CD1c-positive myeloid dendritic cell (primary cell): ENCODE data around the gene AMPH.

Source experiments
- DNase-seq: peaks from one replicate; pipeline ENCODE4 v3.0.0-alpha.2; 2016; ENCODE audit errors: extremely low spot score

Gene AMPH

GRCh38 chr7:38463277-38464225 lies 167.6 kb downstream of the AMPH start:
- DNase-seq, result peak; percentile 58

DNA sequence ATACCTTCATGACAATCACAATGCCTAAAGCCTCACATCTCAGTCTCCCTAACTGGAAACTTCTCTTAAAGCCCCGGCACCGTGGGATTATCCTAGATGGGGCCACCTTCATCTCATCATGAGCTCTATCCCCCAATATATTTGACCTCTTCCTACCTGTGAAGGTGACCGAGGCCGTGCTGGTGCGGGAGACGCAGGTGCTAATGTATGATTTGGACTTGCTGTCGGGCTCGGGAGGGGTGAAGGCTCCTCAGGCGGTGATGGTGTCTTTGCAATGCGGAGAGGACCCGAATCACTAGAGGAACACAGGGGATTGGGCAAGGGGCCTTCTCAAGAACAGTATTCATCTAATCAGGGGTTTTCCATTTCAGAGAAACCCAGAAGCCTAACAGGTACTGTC lies 168.4 kb downstream of the AMPH start:
- DNase-seq, result no peak

DNA sequence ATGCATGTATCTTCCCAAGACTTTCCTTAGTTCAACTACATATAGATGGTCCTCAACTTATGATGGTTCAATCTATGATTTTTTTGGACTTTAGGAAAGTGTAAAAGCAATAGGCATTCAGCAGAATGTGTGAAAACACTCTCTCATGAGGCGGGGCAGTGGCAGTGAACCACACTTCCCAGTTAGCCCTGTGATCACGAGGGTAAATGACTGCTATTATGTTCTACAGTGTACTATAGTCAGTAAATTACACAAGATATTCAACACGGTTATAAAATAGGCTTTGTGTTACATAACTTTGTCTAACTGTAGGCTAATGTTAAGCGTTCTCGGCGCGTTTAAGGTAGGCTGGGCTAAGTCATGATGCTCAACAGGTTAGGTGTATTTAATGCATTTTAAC lies 169.3 kb downstream of the AMPH start:
- no peak for DNase-seq

- no peak for DNase-seq
These were observed 177.3 kb downstream of the AMPH start for GRCh38 chr7:38453826-38454225.

DNA sequence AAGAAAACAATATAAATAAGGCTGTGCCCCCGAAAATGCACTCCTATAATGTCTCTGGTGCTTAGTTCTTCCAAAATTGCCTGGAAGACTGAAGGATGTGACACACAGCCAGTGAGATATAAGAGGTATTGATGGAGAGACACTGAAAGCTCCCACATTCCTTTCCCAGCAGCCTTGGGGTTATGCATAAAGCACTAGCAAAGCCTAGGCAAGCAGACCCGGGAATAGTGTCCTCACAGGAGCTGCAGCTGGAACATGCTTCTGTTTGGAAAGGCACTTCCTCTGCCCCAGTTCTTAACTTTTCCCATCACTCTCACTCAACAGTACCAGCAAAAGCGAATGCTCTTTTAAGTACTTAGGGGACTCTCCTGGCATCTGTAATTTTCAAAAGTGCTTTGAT lies 178.0 kb downstream of the AMPH start:
- no peak for DNase-seq

DNA sequence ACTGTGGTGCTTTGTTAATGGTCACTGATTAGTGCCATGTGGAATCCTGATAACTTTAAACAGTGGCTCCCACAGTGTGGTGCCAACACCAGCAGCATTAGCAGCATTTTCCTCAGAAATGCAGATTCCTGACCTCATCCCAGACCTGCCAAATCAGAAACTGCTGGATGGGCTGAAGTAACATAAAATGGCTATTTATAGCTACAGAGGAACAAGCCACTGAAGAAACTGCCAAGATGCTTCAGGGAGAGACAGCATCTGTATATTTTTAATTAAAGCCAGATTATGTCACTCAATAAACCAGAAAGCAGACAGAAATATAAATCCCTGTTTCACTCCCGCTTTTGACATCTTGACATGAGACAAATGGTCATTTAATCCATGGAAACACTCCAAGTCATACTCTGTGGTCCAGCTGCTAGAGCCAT lies 178.5 kb downstream of the AMPH start:
- no peak for DNase-seq

GRCh38 chr7:38451840-38452239 lies 179.3 kb downstream of the AMPH start:
- no peak for DNase-seq

DNA sequence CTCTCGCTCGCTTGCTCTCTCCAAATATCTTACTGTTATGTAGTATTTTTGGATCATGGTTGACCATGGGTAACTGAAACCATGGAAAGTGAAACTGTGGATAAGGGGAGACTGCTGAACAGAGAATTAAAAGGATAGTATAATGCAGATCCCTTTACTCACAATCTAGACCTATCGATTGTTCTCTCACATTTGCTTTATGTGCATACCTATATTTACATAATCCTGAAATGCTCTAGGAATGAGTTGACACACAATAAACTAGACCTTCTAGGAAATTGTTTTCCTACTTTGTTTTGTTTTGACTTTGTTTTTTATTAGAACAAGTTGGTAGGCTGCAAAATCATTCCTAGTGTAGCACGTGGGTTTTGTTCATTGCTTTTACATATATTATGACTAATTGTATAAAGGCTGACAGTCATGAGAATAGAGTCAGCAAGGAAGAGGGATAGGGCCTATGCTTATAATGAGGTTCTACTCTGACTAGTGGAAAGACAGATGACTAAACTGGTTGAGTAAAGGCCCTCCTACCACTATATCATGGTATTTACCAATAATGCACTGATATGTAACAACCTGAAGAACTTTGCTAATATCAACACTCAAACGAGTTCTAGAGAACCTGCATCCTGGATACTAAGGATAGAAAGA lies 182.5 kb downstream of the AMPH start:
- no peak for DNase-seq

DNA sequence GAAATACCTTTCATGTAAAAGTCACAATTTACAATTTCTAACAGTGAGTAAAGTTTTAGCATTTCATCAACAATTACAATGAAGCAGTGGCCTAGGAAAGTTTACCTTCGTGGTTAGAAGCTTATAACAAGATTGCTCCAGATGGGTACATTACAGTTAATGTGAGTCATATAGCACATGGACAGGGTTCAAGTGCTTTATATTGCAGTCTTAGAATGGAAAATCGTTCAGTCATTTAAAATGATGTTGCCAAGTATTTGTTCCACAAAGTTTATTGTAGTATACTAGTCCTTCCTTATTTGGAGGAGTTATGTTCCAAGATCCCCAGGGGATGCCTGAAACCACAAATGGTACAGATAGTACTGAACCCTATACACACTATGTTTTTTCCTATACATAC lies 183.1 kb downstream of the AMPH start:
- no peak for DNase-seq

DNA sequence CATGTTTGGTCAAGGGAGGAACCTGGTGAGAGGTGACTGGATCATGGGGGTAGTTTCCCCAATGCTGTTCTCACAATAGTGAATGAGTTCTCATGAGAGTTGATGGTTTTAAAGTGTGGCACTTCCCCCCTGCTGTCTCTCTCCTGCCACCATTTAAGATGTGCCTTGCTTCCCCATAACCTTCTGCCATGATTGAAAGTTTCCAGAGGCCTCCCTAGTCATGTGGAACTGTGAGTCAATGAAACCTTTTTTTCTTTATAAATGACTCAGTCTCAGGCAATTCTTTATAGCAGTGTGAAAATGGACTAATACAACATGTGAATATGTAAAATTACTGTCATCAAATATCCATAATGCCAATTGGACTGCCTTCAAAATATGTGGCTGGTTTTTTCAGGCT lies 192.2 kb downstream of the AMPH start:
- DNase-seq, result no peak

GRCh38 chr7:38432671-38433070 lies 198.5 kb downstream of the AMPH start:
- DNase-seq, result no peak

- no peak for DNase-seq
These were observed 199.1 kb downstream of the AMPH start for GRCh38 chr7:38432080-38432479.

GRCh38 chr7:38429057-38429456 lies 202.1 kb downstream of the AMPH start:
- DNase-seq, result no peak

DNA sequence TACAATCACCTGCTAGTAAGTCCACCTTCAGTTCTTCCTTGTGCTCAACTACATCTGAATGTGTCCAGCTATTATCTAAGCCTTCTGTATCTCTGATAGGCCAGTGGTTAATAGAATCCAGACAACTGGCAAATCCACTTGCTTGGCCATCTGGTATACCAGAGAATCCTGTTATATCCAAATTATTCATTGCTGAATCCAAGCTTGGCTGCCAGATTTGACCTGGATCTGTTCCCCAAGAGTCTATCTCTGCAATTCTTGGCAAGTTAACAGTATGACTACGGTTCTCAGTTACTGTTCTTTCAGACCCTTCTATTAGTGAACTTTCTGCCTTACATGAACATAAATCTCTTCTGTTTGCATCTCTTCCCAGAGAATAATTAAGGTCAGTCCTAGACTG lies 203.1 kb downstream of the AMPH start:
- DNase-seq, result no peak

DNA sequence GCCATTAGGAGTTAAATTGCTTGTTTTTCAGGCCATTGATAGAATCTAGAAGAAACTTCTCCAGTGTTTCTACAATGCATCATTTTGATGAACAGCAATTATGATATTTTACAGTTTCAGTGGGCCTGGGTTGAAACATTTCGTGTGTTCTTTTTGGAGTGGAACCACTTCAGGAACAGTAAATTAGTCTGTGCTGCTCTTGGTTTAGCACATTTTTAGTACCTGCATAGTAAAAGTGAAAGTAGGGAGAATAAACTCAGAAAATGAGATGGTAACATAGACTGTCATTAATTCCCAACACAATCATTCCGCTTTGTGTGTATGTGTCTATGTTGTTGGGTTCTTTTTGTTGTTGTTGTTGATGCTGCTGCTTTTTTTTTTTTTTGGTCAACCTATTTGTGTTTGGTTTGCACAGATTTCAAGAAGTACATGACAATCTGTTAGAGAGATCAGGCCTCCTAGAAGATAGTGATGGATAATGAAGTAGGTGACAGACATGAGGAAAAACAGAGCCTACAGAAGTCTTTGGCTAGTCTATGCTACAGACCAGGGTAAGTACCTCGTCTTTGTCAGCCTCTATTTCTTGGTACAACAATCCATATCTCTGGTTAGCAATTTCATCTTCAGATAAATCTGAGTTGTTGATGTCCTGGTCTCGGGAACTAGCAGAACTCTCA lies 203.8 kb downstream of the AMPH start:
- DNase-seq, result no peak

DNA sequence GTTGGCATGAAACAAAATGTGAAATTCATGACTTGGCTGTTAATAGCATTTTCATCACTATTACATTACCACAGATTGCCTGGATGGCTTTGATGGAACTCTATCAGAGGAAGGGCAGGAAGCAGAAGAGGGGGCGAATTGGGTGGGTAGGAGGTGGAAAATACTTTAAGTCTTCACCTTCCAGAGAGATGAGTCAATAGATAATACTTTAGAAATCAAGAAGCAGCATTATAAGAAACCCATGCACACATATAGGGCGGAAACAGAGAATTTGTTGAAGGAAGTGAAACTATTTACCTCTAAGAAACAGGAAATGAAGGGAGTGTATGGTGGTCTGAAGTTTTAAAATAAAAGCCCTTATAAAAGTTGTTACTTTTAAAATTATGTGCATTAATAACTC lies 205.7 kb downstream of the AMPH start:
- no peak for DNase-seq

DNA sequence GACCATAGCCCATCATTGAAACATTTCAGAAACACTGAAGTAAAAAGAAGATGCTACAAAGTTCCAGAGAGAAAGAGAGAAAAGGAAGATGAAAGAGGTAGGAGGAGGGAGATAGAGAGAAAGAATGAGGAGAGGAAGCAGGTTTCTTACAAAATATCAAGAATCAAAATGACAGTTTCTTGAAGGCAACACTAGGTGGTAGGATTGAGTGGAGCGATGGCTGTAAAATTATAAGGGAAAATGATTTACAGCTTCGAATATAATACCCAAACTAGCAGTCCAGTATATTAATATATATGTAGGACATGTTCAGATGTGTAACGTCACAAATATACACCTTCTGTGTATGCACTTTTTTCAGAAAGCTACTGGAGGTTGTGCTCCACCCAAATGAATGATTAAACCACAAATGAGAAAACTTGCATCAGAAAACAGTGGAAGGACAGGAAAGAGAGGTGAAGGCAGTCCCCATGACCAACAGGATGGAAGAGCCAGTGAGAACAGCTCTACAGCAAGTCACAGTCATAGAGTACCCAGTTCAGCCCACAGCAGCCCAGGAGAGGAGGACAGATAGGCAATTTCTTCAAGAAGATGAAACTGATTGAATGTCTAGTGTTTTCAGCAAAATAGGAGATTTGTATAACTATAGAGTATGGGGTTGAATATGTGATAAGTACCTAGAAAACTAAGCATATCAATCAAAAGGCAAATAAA lies 206.3 kb downstream of the AMPH start:
- no peak for DNase-seq

GRCh38 chr7:38413784-38414183 lies 217.4 kb downstream of the AMPH start:
- DNase-seq, result peak; percentile 12

GRCh38 chr7:38411404-38411803 lies 219.8 kb downstream of the AMPH start:
- DNase-seq, result peak; percentile 22

- DNase-seq, result no peak
These were observed 221.1 kb downstream of the AMPH start for GRCh38 chr7:38410056-38410455.

DNA sequence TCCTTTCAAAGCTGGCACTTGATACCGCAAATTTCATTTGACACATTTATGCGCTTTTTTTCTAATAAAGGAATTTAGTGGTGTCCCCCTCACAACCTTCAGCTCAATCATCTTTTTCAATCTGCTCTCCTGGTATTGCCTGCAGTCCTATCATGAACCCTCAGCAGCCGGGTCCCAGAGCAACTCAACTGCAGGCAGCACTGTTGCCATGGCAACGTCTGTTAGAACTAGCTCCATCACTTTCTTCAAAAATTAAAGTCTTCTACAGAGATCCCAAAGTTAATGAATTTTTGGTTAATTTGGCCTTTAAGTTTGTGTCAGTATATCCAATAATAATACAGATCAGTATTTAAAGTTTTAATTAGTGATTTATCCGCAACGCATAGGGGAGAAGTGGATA lies 221.6 kb downstream of the AMPH start:
- DNase-seq, result no peak

DNA sequence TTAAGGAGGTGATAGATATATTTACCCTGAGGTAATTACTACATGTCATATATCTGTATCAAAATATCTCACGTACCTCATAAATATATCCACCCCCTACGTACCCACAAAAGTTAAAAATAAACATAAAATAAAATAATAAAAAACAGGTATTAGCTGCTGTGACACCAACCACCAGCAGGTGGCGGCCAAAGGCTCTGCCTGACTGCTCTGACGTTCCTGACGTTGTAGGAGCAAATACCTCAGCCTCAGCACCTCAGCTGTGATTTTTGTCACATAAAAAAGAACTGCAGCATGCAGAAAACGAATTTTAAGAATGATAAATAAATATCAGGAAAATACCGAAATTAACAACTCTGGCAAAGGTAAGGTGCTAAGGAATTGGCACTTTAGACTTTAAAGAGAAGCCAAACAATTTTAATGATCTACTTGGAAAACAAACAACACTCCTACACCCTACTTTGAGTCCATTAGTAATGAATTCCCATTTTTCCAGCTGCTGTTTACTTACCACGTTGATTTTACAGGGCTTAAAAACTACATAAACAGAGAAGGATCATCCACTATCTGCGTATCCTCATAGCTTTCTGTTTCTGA lies 232.3 kb downstream of the AMPH start:
- peak; percentile 66 for DNase-seq
